COLO668 (cell line): ENCODE measurements around the gene IMP4.
A peak's percentile ranks its signal among the peaks of the same experiment; 100 is the strongest.

ENCODE experiments used
- DNase-seq: peaks from one replicate; lab custom pipeline; 2025; ENCODE audit not compliant: unreplicated experiment; lab: John Stamatoyannopoulos, UW

IMP4 gene

DNA sequence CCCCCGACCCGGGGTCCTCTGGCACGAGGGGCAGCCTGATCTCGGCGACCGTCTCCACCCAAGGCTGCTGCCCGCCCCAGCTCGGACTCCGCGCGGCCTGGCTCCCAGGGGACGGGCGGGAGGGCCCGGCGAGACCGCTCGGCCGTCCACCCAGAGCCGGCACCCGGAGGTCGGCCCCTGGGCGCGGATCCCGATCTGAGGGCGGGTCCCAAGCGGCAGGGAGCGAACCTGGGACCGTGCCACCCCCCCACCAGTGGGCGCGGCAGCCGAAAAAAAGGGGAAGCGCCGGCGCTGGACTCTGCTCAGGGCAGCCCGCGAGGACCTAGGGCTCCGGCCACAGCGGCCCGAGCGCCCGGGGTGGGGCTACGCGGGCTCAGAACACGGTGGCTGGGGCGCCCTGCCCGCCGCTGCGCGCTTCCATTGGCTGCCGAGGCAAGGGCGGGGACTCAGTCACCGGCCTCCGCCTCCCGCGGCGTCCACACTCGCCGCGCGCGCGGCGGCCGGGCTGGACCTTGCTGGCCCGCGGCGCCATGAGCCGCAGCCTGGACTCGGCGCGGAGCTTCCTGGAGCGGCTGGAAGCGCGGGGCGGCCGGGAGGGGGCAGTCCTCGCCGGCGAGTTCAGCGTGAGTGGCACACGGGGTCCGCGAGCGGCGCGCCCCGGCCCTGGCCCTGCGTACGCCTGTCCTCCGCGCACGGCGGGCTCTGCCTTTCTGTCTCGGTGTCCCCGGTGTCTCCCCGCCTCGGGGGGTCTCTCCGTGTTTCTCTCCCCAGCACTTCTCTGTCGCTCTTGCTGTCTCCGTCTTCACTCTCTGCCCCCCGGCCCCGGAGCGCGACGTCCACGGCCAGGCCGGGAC lies 13.1 kb downstream of the IMP4 start, which contains the start of gene PTPN18:
PTPN18 (plus strand) TSS at position 479 of the 854 bp plus-strand sequence; CDS start at position 531, 52 bp downstream.
- DNase-seq: peak; percentile 93

DNA sequence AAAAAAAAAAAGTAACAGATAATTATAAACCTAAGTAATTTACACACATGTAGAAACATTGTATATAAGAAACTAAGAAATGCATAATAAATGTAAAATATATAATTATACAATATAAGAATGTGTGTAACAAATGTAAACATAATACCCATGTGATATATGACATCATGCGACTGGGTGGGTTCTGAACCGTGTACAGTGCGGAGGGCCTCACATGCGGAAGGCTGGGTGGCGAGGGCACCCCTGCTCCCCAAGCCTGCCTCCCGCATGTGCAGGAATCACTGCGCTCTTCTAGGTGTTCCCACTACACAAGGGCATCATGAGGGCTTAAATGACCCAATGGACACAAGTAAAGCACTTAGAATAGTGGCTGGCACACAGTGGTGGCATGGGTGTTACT lies 15.2 kb downstream of the IMP4 start:
- DNase-seq: no peak

DNA sequence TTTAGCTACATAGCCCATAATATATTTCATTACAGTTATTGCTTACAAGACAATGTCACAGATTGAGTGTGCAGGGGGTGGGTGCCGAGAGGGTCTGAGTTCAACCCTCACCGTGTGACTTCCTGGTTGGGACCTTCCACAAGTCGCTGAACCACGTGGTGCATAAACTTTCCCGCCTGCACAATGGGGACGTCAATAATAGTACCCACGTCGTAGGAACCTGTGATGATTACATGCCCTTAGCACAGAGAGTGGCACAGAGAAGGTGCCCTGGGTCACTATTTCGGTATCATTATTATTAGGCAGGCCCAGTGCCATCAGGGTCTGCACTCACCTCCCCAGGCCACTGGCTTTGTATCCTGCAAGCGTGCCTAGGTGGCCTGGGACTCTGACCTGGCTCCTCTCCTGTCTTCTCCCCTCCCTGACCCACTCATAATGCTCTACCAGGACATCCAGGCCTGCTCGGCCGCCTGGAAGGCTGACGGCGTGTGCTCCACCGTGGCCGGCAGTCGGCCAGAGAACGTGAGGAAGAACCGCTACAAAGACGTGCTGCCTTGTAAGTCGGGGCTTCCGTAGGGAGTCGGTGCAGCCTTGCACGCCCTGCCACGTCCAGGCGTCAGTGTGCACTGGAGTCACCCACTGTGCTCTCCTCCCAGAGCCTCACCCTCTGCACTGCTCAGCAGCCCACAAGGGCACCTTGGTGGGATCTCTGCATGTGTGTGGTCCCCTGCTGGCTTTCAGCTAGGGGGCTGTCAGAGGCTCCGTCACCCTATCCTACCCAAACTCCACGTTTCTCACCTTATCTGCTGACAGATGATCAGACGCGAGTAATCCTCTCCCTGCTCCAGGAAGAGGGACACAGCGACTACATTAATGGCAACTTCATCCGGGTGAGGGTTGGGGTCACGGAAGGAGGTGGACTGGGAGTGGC lies 16.0 kb downstream of the IMP4 start:
- DNase-seq: no peak

DNA sequence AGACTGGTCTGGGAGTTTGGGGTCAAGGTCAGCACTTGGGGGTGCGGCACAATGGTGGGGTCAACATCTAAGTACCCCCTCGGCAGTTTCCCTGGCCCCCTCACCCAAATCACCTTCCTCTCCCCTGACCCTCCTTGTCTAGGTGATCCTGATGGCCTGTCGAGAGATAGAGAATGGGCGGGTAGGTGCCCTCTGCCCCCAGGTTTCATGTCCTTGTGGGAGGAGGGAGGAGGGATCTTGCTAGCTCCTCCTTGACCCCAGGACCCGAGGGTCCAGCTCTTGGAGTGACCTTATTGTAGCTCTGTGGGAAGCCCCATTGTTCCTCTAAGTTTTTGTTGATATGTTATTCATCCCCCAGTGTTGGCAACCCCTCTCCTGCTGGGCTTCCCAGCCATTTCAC lies 16.8 kb downstream of the IMP4 start:
- no peak for DNase-seq

- DNase-seq: no peak
Observed at GRCh38 chr2:130363479-130363878, 20.8 kb downstream of the IMP4 start.

DNA sequence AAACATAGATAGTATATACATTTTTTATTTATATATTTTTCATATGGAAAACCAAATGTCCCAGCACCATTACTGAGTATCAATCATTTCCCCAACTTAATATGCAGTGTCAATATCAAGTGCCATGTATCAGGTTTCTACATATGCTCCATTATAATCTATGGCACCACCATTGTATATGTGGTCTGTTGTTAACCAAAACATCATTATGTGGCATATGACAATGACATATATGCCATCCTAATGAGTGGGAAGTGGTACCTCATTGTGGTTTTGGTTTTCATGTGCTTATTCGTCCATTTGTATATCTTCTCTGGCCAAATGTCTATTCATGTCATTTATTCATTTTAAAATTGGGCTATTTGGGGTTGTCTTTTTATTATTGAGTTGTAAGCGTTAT lies 22.4 kb downstream of the IMP4 start:
- DNase-seq: no peak

- no peak for DNase-seq
Observed at GRCh38 chr2:130365963-130366362, 23.3 kb downstream of the IMP4 start.

GRCh38 chr2:130366720-130367119 lies 24.0 kb downstream of the IMP4 start:
- no peak for DNase-seq

- no peak for DNase-seq
Observed at GRCh38 chr2:130368786-130369185, 26.1 kb downstream of the IMP4 start.

- no peak for DNase-seq
Observed at GRCh38 chr2:130369311-130369964, 26.7 kb downstream of the IMP4 start.

DNA sequence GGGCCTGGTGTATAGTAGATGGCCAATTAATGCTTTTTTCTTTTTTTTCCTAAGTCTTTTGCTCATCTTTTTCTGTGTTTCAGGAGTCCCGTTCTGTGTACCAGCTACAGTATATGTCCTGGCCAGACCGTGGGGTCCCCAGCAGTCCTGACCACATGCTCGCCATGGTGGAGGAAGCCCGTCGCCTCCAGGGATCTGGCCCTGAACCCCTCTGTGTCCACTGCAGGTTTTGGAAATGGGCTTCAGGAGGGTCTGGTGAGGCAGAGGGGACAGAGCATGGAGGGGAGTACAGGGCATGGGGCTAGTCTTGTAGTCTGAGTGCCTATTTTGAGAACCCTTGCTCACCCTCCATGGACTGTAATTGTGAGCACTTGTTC lies 27.3 kb downstream of the IMP4 start:
- no peak for DNase-seq

- DNase-seq: no peak
Observed at GRCh38 chr2:130370490-130370889, 27.8 kb downstream of the IMP4 start.

GRCh38 chr2:130371723-130372054 lies 29.0 kb downstream of the IMP4 start:
- DNase-seq: peak; percentile 56

DNA sequence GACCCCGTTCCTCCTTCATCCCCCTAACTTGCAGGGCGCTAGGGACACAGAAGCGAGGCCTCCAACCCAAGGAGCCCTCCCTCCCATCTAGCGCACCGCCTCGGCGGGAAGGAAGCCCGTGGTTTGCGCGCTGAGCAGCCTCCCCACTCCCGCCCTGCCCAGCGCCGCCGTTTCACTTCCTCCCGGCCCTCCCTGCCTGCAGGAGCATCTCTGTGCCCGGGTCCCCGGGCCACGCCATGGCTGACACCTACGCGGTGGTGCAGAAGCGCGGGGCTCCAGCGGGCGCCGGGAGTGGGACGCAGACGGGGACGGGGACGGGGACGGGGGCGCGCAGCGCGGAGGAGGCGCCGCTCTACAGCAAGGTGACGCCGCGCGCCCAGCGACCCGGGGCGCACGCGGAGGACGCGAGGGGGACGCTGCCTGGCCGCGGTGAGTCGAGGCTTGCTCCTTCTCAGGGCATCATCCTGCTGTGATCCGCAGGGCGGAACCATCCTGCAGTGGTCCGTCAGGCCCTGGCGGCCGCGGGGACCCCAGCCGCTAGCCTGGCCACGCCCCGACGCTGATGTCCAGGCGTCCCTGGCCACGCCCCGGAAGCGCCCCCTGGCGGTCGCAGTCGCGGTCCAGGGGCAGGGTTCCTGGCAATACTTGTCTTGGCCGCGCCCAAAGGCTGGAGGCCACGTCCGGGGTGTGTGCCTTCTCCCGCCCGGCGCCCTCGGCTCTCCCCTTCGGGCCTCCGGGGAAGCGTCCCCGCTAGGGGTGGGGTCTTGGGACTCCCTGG lies 29.5 kb downstream of the IMP4 start:
- peak; percentile 93 for DNase-seq

DNA sequence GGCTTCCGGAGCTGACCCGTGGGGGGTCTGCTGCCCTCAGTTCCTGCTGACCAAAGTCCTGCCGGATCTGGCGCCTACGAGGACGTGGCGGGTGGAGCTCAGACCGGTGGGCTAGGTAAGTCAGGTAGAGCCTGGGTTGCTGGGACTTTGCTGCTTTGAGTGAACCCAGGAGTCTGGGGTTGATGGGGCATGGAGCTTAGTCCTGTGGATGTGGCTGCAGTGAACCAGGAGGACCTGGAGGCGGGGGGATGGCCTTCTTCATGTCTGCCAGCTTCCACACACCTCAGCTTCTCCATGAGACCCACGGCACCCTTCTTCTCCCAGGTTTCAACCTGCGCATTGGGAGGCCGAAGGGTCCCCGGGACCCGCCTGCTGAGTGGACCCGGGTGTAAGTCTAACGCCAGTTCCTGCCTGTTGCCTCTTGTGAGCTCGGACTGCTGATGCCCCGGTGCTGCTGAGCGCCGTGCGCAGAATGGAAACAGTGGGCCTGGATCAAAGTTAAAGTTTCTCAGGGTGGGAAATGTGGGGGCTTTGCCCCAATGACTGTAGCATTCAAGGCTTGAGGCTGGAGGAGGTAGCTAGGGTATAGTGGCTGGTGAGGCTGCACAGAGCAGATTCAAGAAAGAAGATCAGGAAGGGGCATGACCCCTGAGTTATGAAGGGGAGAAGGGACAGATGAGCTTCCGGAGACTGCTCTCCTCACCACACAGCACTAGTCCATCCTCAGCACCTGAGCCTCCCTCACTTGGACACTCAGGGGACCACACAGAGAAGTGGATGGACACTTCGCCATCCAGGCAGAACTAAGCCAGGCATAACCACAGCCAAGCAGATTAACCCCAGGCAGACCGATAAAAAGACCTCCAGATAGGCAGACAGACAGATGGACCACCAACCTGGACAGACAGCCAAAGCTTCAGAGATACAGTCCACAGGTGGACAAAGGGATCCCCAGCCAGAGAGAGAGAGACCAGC lies 30.4 kb downstream of the IMP4 start:
- DNase-seq: no peak

- DNase-seq: no peak
Observed at GRCh38 chr2:130373808-130374365, 31.2 kb downstream of the IMP4 start.

DNA sequence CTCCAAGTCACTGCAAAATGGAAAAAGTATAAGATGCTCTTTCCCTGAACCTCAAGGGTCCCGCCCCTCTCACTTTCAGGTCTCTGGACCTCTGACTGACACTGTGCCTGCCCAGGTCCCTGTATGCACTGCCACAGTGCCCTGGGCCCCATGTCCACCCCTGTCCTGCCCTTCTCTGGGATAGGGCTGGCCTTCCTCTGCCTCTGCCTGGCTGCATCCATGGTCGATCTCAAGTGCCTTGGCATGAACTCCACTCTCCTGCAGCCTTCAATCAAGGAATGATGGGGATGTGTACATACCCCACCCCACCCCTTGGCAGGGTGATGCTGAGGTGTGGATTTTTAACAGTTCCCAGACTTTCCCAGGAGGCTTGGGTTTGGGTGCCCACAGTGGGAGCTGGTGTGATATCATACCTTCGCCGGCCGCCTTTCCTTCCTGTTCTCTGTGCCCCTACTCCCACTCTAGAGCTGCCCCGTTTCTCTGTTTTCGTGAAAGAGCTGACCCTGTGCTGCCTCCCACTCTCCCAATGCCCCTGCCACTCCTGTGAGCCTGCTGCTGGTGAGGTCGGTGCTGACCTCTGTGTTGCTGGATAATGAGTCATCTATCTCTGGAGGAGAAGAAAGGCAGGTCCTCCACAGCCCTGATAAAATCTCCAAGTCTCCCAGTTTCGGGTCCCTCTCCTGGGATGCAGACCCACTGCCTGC lies 32.0 kb downstream of the IMP4 start:
- DNase-seq: no peak
